PC-9 (cell line): Measurements from ENCODE around the gene JAGN1. TPM values are rescaled to one million over a fixed set of nuclear protein-coding genes. Genes with fewer than 3 reads are reported as not detected.

ENCODE experiments used
- BruUV-seq: library from RNA; stranded (reverse); fragments of 400-500 nt; replicated peaks from 2 replicates; lab custom pipeline; 2021; lab: Mats Ljungman, UMichigan
- CTCF ChIA-PET: fragments of 300-600 bp; sonication (Branson Sonifier 250); formaldehyde crosslinking; loops from one replicate; lab custom pipeline; 2022; ENCODE audit warnings: antibody characterized with exemption; lab: Charles Lee
- POLR2A ChIA-PET: fragments of 300-600 bp; sonication (Branson Sonifier 250); formaldehyde crosslinking; loops from one replicate; lab custom pipeline; 2022; ENCODE audit warnings: antibody characterized with exemption; ENCODE audit not compliant: unreplicated experiment; lab: Charles Lee
- DNase-seq, 2 experiments: peaks; one replicate each; pipeline versions ENCODE4 v3.0.0 to v3.0.0-alpha.2; 2015 to 2022; ENCODE audit warnings: mixed read lengths in 1 of 2
- H2AFZ ChIP-seq: fragments of 200-600 bp; sonication (generic); 2 replicates; pipeline ENCODE4 v1.8.1; 2017; ENCODE audit warnings: antibody characterized with exemption
- H3F3A ChIP-seq: fragments of 200-600 bp; sonication (generic); 2 replicates; pipeline ENCODE4 v1.8.1; 2017; ENCODE audit warnings: antibody characterized with exemption, mild to moderate bottlenecking, low read depth; ENCODE audit not compliant: insufficient read depth
- H3K27ac ChIP-seq: fragments of 200-600 bp; sonication (generic); 2 replicates; pipeline ENCODE4 v1.6.1; 2016; ENCODE audit warnings: mixed run types
- H3K27me3 ChIP-seq: fragments of 200-600 bp; sonication (generic); 2 replicates; pipeline ENCODE4 v1.6.1; 2016; ENCODE audit warnings: low read depth, mixed run types; ENCODE audit not compliant: insufficient read depth
- H3K36me3 ChIP-seq: fragments of 200-600 bp; sonication (generic); 2 replicates; pipeline ENCODE4 v1.6.1; 2016; ENCODE audit warnings: low read depth, mixed run types
- H3K4me1 ChIP-seq: fragments of 200-600 bp; sonication (generic); replicated peaks from 2 replicates; pipeline ENCODE4 v1.6.1; 2016; ENCODE audit warnings: mixed run types; ENCODE audit not compliant: insufficient read depth
- H3K4me2 ChIP-seq: fragments of 200-600 bp; sonication (generic); 2 replicates; pipeline ENCODE4 v1.6.1; 2017; ENCODE audit warnings: mixed run types
- H3K4me3 ChIP-seq: fragments of 200-600 bp; sonication (generic); 2 replicates; pipeline ENCODE4 v1.6.1; 2016; ENCODE audit warnings: mixed run types
- H3K79me2 ChIP-seq: fragments of 200-600 bp; sonication (generic); 2 replicates; pipeline ENCODE4 v1.6.1; 2017; ENCODE audit warnings: low read depth, mixed run types
- H3K9me2 ChIP-seq: fragments of 200-600 bp; sonication (generic); 2 replicates; pipeline ENCODE4 v1.8.1; 2017; ENCODE audit warnings: mild to moderate bottlenecking; ENCODE audit not compliant: insufficient read depth
- H3K9me3 ChIP-seq: fragments of 200-600 bp; sonication (generic); 2 replicates; pipeline ENCODE4 v1.8.1; 2016; ENCODE audit warnings: low read depth; ENCODE audit not compliant: insufficient read depth
- H4K20me1 ChIP-seq: fragments of 200-600 bp; sonication (generic); 2 replicates; pipeline ENCODE4 v1.8.1; 2017; ENCODE audit not compliant: insufficient read depth
- CTCF ChIP-seq: fragments of 200-600 bp; sonication (generic); conservative IDR thresholded peaks from 2 replicates; pipeline ENCODE4 v1.6.1; 2017; ENCODE audit warnings: mixed run types, antibody characterized with exemption, mild to moderate bottlenecking, moderate library complexity
- EZH2 ChIP-seq: fragments of 200-600 bp; sonication (generic); IDR thresholded peaks from 2 replicates; pipeline ENCODE4 v1.8.0; 2017; ENCODE audit warnings: antibody characterized with exemption, low read depth
- intact Hi-C: fragments of 100-400 bp; cut with micrococcal nuclease; formaldehyde crosslinking; loops from one replicate; pipeline ENCODE4 v1.10.0; 2022; ENCODE audit not compliant: unreplicated experiment
- total RNA-seq: library from RNA; stranded (reverse); gene quantifications from 2 replicates; pipeline ENCODE4 v1.2.3, GENCODE V29; 2021

JAGN1 gene
- total RNA-seq, 1 experiment from 2014 or later: 52.4 TPM

GRCh38 chr3:9932843-9933560 lies 42.6 kb downstream of the JAGN1 start:
- ChIA-PET CTCF (interaction anchor here (0.6 to 1.1 kb wide), 18 partner anchors 9 to 580 kb away, joined by 3 to 18 read pairs (median 6); partner anchors contain the start of gene RPUSD3), POLR2A (interaction anchor here (0.5 to 0.8 kb wide), 5 partner anchors 16 to 293 kb away, joined by 3 to 15 read pairs (median 5); partner anchors contain the start of genes ARPC4 and IL17RC)
- Histone ChIP-seq H4K20me1 (no peaks in the 10 kb centered on the region), H3K4me2 (peak overlapping the region; percentile 99), H2AFZ (peak overlapping the region; percentile 90), H3K4me3 (peak overlapping the region; percentile 72), H3K27me3 (no peaks in the 10 kb centered on the region), H3K9me2 (no peaks in the 10 kb centered on the region), H3K36me3 (peaks cover 18% of the 10 kb centered on the region), H3K9me3 (no peaks in the 10 kb centered on the region), H3K79me2 (peaks cover 15% of the 10 kb centered on the region), H3K4me1 (peaks cover 23% of the 10 kb centered on the region), H3K27ac (peak overlapping the region; percentile 89), H3F3A (peaks cover 17% of the 10 kb centered on the region; the same call in 1 of the 2 replicates)
- intact Hi-C loops: loop anchor here (1.0 to 2.0 kb wide), 3 partner anchors 16 to 140 kb away; partner anchors contain the start of genes ARPC4, IL17RC and TADA3
- TF ChIP-seq CTCF (peak; percentile 79), EZH2 (no peak)
- peak; percentile 48 to 70 for DNase-seq
- BruUV-seq: TSS peak; percentile 53

- Histone ChIP-seq H3K9me2 (no peaks in the 10 kb centered on the region), H3K27ac (peak within 1 kb of the TSS; percentile 89), H3K79me2 (peaks cover 15% of the 10 kb centered on the region), H3K4me3 (peak within 1 kb of the TSS; percentile 72), H3K4me1 (peaks cover 23% of the 10 kb centered on the region), H3K9me3 (no peaks in the 10 kb centered on the region), H3F3A (peaks cover 17% of the 10 kb centered on the region; the same call in 1 of the 2 replicates), H3K36me3 (peaks cover 21% of the 10 kb centered on the region), H3K27me3 (no peaks in the 10 kb centered on the region), H4K20me1 (no peaks in the 10 kb centered on the region), H2AFZ (peak within 1 kb of the TSS; percentile 90), H3K4me2 (peak within 1 kb of the TSS; percentile 99)
- TF ChIP-seq CTCF (no peak), EZH2 (no peak)
- CTCF ChIA-PET: interaction anchor here (1.0 kb wide), 1 partner anchor 13 kb away, joined by 3 read pairs; no protein-coding TSS in a partner anchor
- intact Hi-C loops: loop anchor here (1.0 to 2.0 kb wide), 3 partner anchors 16 to 141 kb away; partner anchors contain the start of genes ARPC4, IL17RC and TADA3
- POLR2A ChIA-PET: interaction anchor here (0.5 to 0.8 kb wide), 5 partner anchors 17 to 292 kb away, joined by 3 to 26 read pairs (median 5); partner anchors contain the start of gene IL17RC
- DNase-seq: peak; percentile 88 to 96
- no TSS peak for BruUV-seq
Measured at GRCh38 chr3:9933561-9934234, 43.3 kb downstream of the JAGN1 start, which contains the start of gene CRELD1. Gene CRELD1, plus strand, starts transcription at chr3:9933834. Its CDS starts 605 bp downstream, at chr3:9934439.

- no peaks in the 10 kb centered on the region for H3K27me3 ChIP-seq
- ChIA-PET CTCF (interaction anchor here (1.0 kb wide), 1 partner anchor 12 kb away, joined by 3 read pairs; no protein-coding TSS in a partner anchor), POLR2A (interaction anchor here (0.8 kb wide), 1 partner anchor 18 kb away, joined by 5 read pairs; the partner anchor contains the start of gene IL17RC)
- no peaks in the 10 kb centered on the region for H3K9me3 ChIP-seq
- peak overlapping the region; percentile 89 for H3K27ac ChIP-seq
- peaks cover 15% of the 10 kb centered on the region for H3K79me2 ChIP-seq
- intact Hi-C loops: no loop called here
- H3K9me2 ChIP-seq: no peaks in the 10 kb centered on the region
- peak overlapping the region; percentile 99 for H3K4me2 ChIP-seq
- BruUV-seq: TSS peak; percentile 64
- H4K20me1 ChIP-seq: no peaks in the 10 kb centered on the region
- H3K4me1 ChIP-seq: peaks cover 23% of the 10 kb centered on the region
- peak overlapping the region; percentile 72 for H3K4me3 ChIP-seq
- no peak for DNase-seq
- peaks cover 17% of the 10 kb centered on the region; the same call in 1 of the 2 replicates for H3F3A ChIP-seq
- peak; percentile 38; the same call in 1 of the 2 replicates for TF ChIP-seq CTCF
- TF ChIP-seq EZH2: no peak
- peaks cover 21% of the 10 kb centered on the region for H3K36me3 ChIP-seq
- peak overlapping the region; percentile 90 for H2AFZ ChIP-seq
Measured at GRCh38 chr3:9934235-9934621, 43.8 kb downstream of the JAGN1 start.
